GM13977 (cell line): Measurements from ENCODE around the gene PIAS2.

ENCODE experiments used
- DNase-seq: peaks from one replicate; pipeline ENCODE4 v3.0.0; 2012; ENCODE audit warnings: low spot score
- CTCF ChIP-seq: IDR thresholded peaks from 2 replicates; pipeline ENCODE4 v1.5.1; 2012; ENCODE audit warnings: mild to moderate bottlenecking, control low read depth; ENCODE audit not compliant: insufficient read depth; ENCODE audit errors: extremely low read depth, missing control alignments
- in situ Hi-C: fragments of 300-500 bp; cut with MboI; formaldehyde crosslinking; loops from one replicate; pipeline ENCODE4 v1.12.0; 2022; ENCODE audit warnings: low sequenced_read_pairs, low pct_unique_long_range_greater_than_20kb, mixed read lengths, inconsistent platforms; ENCODE audit not compliant: unreplicated experiment

The PIAS2 gene

DNA sequence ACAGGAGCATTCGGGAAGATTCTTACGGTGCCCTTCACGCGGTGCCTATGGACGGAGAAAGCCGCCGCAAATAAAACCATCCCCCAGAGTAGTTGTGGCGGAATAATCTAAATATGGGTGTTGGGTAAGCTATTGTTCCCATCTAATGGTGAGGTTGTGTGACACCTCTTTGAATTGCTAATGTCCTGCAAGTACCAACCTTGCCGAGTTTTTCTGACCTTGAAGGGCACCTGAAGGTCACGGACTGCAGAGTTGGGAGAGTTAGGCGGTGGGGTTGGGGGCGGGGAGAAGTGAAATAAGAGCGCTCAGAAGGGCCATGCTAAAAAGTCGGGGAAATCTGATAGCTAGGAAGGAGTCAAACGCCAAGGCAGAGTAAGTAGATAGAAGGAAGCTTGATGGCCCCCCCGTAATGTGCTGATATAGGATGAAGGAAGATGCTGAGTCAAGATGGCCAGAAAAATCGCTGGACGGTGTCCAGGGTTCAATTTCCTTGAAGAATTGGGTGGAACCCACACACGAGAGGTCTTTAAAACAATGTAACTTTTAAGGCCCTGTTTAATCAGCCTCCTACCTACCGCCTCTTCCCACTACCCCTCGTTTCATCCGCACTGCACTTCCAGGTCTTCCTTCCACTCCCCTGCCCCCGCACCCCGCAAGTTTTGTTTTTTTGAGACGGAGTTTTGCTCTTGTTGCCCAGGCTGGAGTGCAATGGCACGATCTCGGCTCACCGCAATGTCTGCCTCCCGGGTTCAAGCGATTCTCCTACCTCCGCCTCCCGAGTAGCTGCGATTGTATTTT lies 695 bp upstream of the PIAS2 start:
- no peak for TF ChIP-seq CTCF
- in situ Hi-C loops = no loop called here
- peak; percentile 63 for DNase-seq

DNA sequence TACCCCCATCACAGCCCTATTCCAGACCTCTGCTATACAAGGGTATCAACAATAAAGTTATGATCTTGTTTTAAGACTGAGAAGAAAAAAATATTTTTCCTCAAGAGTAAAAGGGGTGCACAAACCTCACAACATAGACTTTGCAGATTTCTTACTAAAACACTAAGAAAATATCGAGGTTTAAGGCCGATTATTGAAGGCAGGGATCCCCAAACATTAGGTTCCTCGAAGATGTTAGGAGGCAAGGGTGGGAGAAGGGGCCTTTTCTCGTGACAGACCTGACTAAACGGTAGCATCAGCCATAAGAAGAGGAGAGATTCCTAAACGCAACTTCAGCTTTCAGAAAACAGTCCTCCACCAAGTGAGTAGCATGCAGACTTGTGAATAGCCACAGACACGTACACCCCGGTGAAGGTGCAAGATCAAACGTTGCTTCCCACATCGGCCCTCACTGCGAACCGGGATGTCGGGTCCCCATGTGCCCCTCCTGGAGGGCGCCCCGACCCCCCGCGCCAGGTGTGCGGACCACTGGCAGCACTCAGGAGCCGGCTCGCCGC lies 678 bp downstream of the PIAS2 start:
- DNase-seq = peak; percentile 76
- no peak for TF ChIP-seq CTCF
- in situ Hi-C loops = no loop called here

DNA sequence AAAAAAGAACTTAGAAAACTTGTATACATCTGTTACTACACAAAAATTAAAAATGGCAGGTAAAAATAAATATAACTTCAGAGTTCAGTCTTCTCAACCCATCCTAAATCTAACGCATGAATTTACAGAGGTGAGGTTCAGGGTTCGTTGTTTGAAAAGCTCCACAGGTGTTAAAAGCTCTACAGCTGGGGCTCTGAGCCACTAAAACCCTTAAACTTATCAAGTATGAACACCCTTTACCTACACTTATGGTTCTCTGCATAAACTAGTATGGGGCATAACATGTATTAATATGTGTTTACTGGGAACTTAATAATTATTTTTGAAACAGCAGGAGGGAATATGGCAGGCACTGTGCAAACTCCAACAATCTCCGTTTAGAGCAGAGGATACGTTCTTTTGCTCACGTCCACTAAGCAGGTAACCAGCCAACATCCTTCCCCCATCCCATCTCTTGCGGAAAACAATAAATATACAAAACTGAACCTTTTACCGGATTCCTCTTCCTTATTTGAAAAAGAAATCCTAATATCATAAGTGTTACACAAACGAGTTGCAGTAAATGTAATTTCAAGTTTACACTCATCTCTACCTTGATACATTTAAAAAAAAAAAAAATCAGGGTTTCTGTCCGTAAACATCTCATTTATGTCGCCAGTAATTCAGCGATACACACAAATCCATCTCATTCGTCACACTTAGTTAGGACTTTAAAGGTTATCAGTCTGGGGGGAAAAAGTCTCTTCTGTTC lies 1.3 kb downstream of the PIAS2 start:
- in situ Hi-C loops = no loop called here
- TF ChIP-seq CTCF = no peak
- DNase-seq = no peak

- TF ChIP-seq CTCF = no peak
Observed at GRCh38 chr18:46910856-46911255, 6.5 kb downstream of the PIAS2 start.

DNA sequence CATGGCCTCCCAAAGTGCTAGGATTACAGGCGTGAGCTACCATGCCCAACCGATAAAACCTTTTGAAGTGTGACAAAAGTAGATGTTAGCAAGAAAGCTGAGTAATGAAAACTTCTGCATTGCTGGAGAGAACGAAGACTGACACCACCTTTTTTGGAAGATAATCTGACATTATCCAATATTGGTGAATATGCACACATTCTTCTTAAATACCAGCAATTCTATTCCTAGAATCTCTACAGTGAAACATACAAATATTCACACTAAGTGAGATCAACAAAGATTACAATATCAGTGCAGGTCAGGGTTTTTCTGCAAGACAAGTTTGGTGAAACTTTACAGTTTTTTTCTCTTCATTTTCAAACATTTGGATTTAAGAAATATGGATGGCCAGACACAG lies 7.8 kb downstream of the PIAS2 start:
- DNase-seq = no peak
- in situ Hi-C loops = no loop called here
- no peak for TF ChIP-seq CTCF

More at GRCh38 chr18:46910856-46911255, 6.5 kb downstream of the PIAS2 start:
- in situ Hi-C loops = no loop called here
- DNase-seq = no peak

DNA sequence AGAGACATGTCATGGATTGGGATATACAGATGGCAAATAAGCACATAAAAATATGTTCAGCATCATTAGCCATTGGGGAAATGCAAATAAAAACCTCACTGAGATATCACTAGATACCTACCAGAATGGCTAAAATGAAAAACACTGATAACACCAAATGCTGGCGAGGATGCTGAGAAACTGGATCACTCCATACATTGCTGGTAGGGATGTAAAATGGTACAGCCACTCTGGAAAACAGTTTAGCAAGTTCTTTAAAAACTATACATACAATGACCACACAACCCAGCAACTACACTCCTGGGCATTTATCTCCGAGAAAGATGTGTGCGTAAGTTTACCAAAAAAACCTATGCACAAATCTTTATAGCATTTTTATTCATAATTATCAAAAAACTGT lies 13.9 kb downstream of the PIAS2 start:
- in situ Hi-C loops = no loop called here
- TF ChIP-seq CTCF = no peak
- no peak for DNase-seq
